ENCODE measurements around the gene FER. TPM values are rescaled to one million over a fixed set of nuclear protein-coding genes. Genes with fewer than 3 reads are reported as not detected.

Gene FER
- total RNA-seq, 1 experiment from 2014 or later = 19.4 TPM

- ChIA-PET POLR2A (ENCODE audit: unreplicated experiment) (no interaction called here), CTCF (no interaction called here)
- no peak overlapping the region for H3K4me2 ChIP-seq (ENCODE audit: low read length)
- no peaks in the 10 kb centered on the region for H3K9me2 ChIP-seq (replicated peaks; ENCODE audit: low read length)
- no peaks in the 10 kb centered on the region for H3K79me2 ChIP-seq (ENCODE audit: low read length)
- no peak for ATAC-seq
- no peaks in the 10 kb centered on the region for H3K4me1 ChIP-seq (ENCODE audit: insufficient read depth, low read length)
- H4K20me1 ChIP-seq (ENCODE audit: low read length) = no peaks in the 10 kb centered on the region
- H3K4me3 ChIP-seq (ENCODE audit: low read length) = no peak overlapping the region
- no peaks in the 10 kb centered on the region for H3K36me3 ChIP-seq (ENCODE audit: low read depth, low read length)
- H3K9me3 ChIP-seq (ENCODE audit: low read length) = no peaks in the 10 kb centered on the region
- no peak overlapping the region for H3K27ac ChIP-seq (ENCODE audit: low read length)
- H3K27me3 ChIP-seq (ENCODE audit: low read length) = no peaks in the 10 kb centered on the region
- intact Hi-C loops (cut with micrococcal nuclease) = no loop called here
- no peaks in the 10 kb centered on the region for H3F3A ChIP-seq (ENCODE audit: low read length, unreplicated experiment)
- no peak for DNase-seq
- no peak overlapping the region for H3K9ac ChIP-seq (ENCODE audit: low read length)
- no peak for TF ChIP-seq CTCF (conservative IDR thresholded peaks at IDR 0.05; ENCODE audit: low read depth, low read length)
- BruUV-seq (replicated peaks) = no TSS peak
- no peak overlapping the region for H2AFZ ChIP-seq (ENCODE audit: low read length)
Measured at GRCh38 chr5:109155625-109156024, 407.9 kb downstream of the FER start.

- Histone ChIP-seq H3K4me1 (ENCODE audit: insufficient read depth, low read length) (peaks cover 3% of the 10 kb centered on the region; the same call in 1 of the 2 replicates), H3K4me3 (ENCODE audit: low read length) (no peak overlapping the region), H3K4me2 (ENCODE audit: low read length) (no peak overlapping the region), H3K27ac (ENCODE audit: low read length) (no peak overlapping the region), H3K27me3 (ENCODE audit: low read length) (no peaks in the 10 kb centered on the region), H2AFZ (ENCODE audit: low read length) (no peak overlapping the region), H3K36me3 (ENCODE audit: low read depth, low read length) (no peaks in the 10 kb centered on the region), H3F3A (ENCODE audit: low read length, unreplicated experiment) (no peaks in the 10 kb centered on the region), H3K9ac (ENCODE audit: low read length) (no peak overlapping the region), H3K79me2 (ENCODE audit: low read length) (no peaks in the 10 kb centered on the region), H3K9me2 (replicated peaks; ENCODE audit: low read length) (no peaks in the 10 kb centered on the region), H4K20me1 (ENCODE audit: low read length) (no peaks in the 10 kb centered on the region), H3K9me3 (ENCODE audit: low read length) (no peaks in the 10 kb centered on the region)
- no TSS peak for BruUV-seq (replicated peaks)
- no peak for TF ChIP-seq EZH2 (IDR thresholded peaks at IDR 0.05; ENCODE audit: low read length, unreplicated experiment)
- TF ChIP-seq CTCF (conservative IDR thresholded peaks at IDR 0.05; ENCODE audit: low read depth, low read length) = no peak
- no peak for TF ChIP-seq EZH2phosphoT487 (IDR thresholded peaks at IDR 0.05; ENCODE audit: borderline replicate concordance, low read length)
- POLR2A ChIA-PET (ENCODE audit: unreplicated experiment) = no interaction called here
- CTCF ChIA-PET = no interaction called here
- intact Hi-C loops (cut with micrococcal nuclease) = no loop called here
- no peak for ATAC-seq
- no peak for DNase-seq
Measured at GRCh38 chr5:109156885-109157284, 409.2 kb downstream of the FER start.

GRCh38 chr5:109160468-109160867 is 412.8 kb downstream of the FER start:
- Histone ChIP-seq H3K4me1 (ENCODE audit: insufficient read depth, low read length) (peaks cover 4% of the 10 kb centered on the region; the same call in 1 of the 2 replicates), H3K79me2 (ENCODE audit: low read length) (no peaks in the 10 kb centered on the region), H3K9me3 (ENCODE audit: low read length) (no peaks in the 10 kb centered on the region), H3K9me2 (replicated peaks; ENCODE audit: low read length) (no peaks in the 10 kb centered on the region), H3K9ac (ENCODE audit: low read length) (no peak overlapping the region), H3F3A (ENCODE audit: low read length, unreplicated experiment) (no peaks in the 10 kb centered on the region), H3K27ac (ENCODE audit: low read length) (no peak overlapping the region), H2AFZ (ENCODE audit: low read length) (no peak overlapping the region), H3K27me3 (ENCODE audit: low read length) (no peaks in the 10 kb centered on the region), H3K4me3 (ENCODE audit: low read length) (no peak overlapping the region), H3K36me3 (ENCODE audit: low read depth, low read length) (no peaks in the 10 kb centered on the region), H3K4me2 (ENCODE audit: low read length) (no peak overlapping the region), H4K20me1 (ENCODE audit: low read length) (no peaks in the 10 kb centered on the region)
- TF ChIP-seq CTCF (conservative IDR thresholded peaks at IDR 0.05; ENCODE audit: low read depth, low read length) = no peak
- TF ChIP-seq EZH2phosphoT487 (IDR thresholded peaks at IDR 0.05; ENCODE audit: borderline replicate concordance, low read length) = no peak
- ATAC-seq = no peak
- ChIA-PET CTCF (no interaction called here), POLR2A (ENCODE audit: unreplicated experiment) (no interaction called here)
- intact Hi-C loops (cut with micrococcal nuclease) = no loop called here
- DNase-seq = no peak
- no TSS peak for BruUV-seq (replicated peaks)
